ENCODE measurements around the gene ATAT1. TPM values are rescaled to one million over a fixed set of nuclear protein-coding genes. Genes with fewer than 3 reads are reported as not detected.

The ATAT1 gene
- total and polyA plus RNA-seq, 2 of the 4 experiments (the other 2 are of a cell fraction): 5.6 to 15.5 TPM

GRCh38 chr6:30657454-30657853, 30.8 kb downstream of the ATAT1 start:
- ATAC-seq (ENCODE audit: low read depth) (peak; percentile 42), DNase-seq (no peak)
- Histone ChIP-seq H3K4me3 (ENCODE audit: insufficient read depth, low read depth, low read length) (no peak overlapping the region), H3K14ac (replicated peaks; ENCODE audit: low read depth, low read length) (no peak overlapping the region), H2BK5ac (ENCODE audit: low read depth, low read length, poor library complexity, severe bottlenecking) (no peak overlapping the region), H3K9me1 (ENCODE audit: insufficient read depth, low read length) (no peaks in the 10 kb centered on the region), H3K9ac (ENCODE audit: low read depth, low read length) (no peak overlapping the region), H4K91ac (ENCODE audit: insufficient read depth, low read depth, low read length) (no peak overlapping the region), H3K56ac (ENCODE audit: extremely low read depth, insufficient read depth, low read length) (no peak overlapping the region), H4K20me1 (ENCODE audit: insufficient read depth, low read length) (no peaks in the 10 kb centered on the region), H2BK120ac (ENCODE audit: low read depth, low read length) (no peak overlapping the region), H3K9me3 (ENCODE audit: control insufficient read depth, insufficient read depth, low read length) (no peaks in the 10 kb centered on the region), H4K8ac (ENCODE audit: low read depth in 2 of 2, low read length in 2 of 2) (no peak overlapping the region), H3K27me3 (ENCODE audit: control insufficient read depth, insufficient read depth, low read length) (no peaks in the 10 kb centered on the region), H2AFZ (replicated peaks; ENCODE audit: low read length, poor library complexity) (no peak overlapping the region), H3K23ac (ENCODE audit: low read depth, low read length) (no peak overlapping the region), H3K4me1 (ENCODE audit: control insufficient read depth, insufficient read depth, low read length) (no peaks in the 10 kb centered on the region; the same call in 1 of the 2 replicates), H3K79me1 (ENCODE audit: low read depth in 1 of 2, low read length in 2 of 2) (peaks cover 4 to 6% of the 10 kb centered on the region in 2 experiments; a peak in 3 of 4 replicates), H2AK9ac (replicated peaks; ENCODE audit: low read depth, low read length, poor library complexity) (no peak overlapping the region), H2BK15ac (ENCODE audit: low read depth, low read length) (no peak overlapping the region), H3K36me3 (ENCODE audit: control insufficient read depth, insufficient read depth, low read length) (peaks cover 76% of the 10 kb centered on the region), H2BK20ac (ENCODE audit: low read depth, low read length) (no peak overlapping the region), H3K4me2 (ENCODE audit: low read depth, low read length) (no peak overlapping the region), H3K27ac (ENCODE audit: insufficient read depth, low read length) (no peak overlapping the region), H2AK5ac (ENCODE audit: low read depth, low read length) (no peak overlapping the region), H3K18ac (ENCODE audit: low read depth, low read length) (no peak overlapping the region), H4K5ac (ENCODE audit: low read depth, low read length) (no peak overlapping the region), H3K4ac (ENCODE audit: low read depth, low read length) (no peak overlapping the region)
- CTCF ChIA-PET: no interaction called here
- in situ Hi-C loops (cut with MboI; ENCODE audit: low sequenced_read_pairs) (no loop called here), intact Hi-C loops (cut with micrococcal nuclease) (no loop called here), dilution Hi-C loops (cut with HindIII; ENCODE audit: low sequenced_read_pairs, unreplicated experiment) (no loop called here)
- BruUV-seq (replicated peaks): no TSS peak
- no peak for TF ChIP-seq RCOR1 (IDR thresholded peaks at IDR 0.05; ENCODE audit: insufficient replicate concordance, low read length)
- no peak for TF ChIP-seq SMC3 (IDR thresholded peaks at IDR 0.05; ENCODE audit: low read depth, low read length)
- TF ChIP-seq RFX5 (IDR thresholded peaks at IDR 0.05; ENCODE audit: low read depth, low read length): no peak
- TF ChIP-seq POLR2A (IDR thresholded peaks at IDR 0.05; ENCODE audit: low read depth, low read length): no peak
- TF ChIP-seq CHD1 (IDR thresholded peaks at IDR 0.05; ENCODE audit: low read depth, low read length): no peak
- TF ChIP-seq MAFK (IDR thresholded peaks at IDR 0.05; ENCODE audit: low read depth, low read length): no peak
- TF ChIP-seq ELK1 (IDR thresholded peaks at IDR 0.05; ENCODE audit: borderline replicate concordance, low read depth, low read length): no peak
- no peak for TF ChIP-seq MXI1 (IDR thresholded peaks at IDR 0.05; ENCODE audit: borderline replicate concordance, low read depth, low read length)
- TF ChIP-seq MAZ (IDR thresholded peaks at IDR 0.05; ENCODE audit: borderline replicate concordance, low read depth, low read length): no peak
- no peak for TF ChIP-seq FOS (IDR thresholded peaks at IDR 0.05; ENCODE audit: low read depth, low read length)
- TF ChIP-seq USF2 (IDR thresholded peaks at IDR 0.05; ENCODE audit: low read depth, low read length): no peak
- TF ChIP-seq NFE2L2 (IDR thresholded peaks at IDR 0.05; ENCODE audit: low read depth, low read length): no peak
- TF ChIP-seq RAD21 (IDR thresholded peaks at IDR 0.05; ENCODE audit: low read length): no peak
- no peak for TF ChIP-seq CTCF (conservative IDR thresholded peaks at IDR 0.05; ENCODE audit: low read depth, low read length)
- no peak for TF ChIP-seq CEBPB (IDR thresholded peaks at IDR 0.05; ENCODE audit: low read depth, low read length)
- no peak for TF ChIP-seq BHLHE40 (IDR thresholded peaks at IDR 0.05; ENCODE audit: low read depth, low read length)
- POLR2A ChIA-PET (ENCODE audit: unreplicated experiment): no interaction called here
